GM12878 (cell line): ENCODE data around the gene UBE2J2. TPM values are rescaled to one million over a fixed set of nuclear protein-coding genes. Genes with fewer than 3 reads are reported as not detected.

Source experiments
- ASH2L ChIP-seq: fragments of 300-600, 200-600 bp; sonication (generic); IDR thresholded peaks from 2 replicates; pipeline ENCODE4 v1.6.1; 2017; ENCODE audit warnings: low read depth, mild to moderate bottlenecking, borderline replicate concordance
- BACH1 ChIP-seq: fragments of 450-650 bp; IDR thresholded peaks from 2 replicates; pipeline ENCODE4 v1.6.1; 2017; ENCODE audit warnings: mild to moderate bottlenecking, borderline replicate concordance
- CHD2 ChIP-seq: IDR thresholded peaks from 2 replicates; pipeline ENCODE4 v1.6.1; 2011; ENCODE audit warnings: low read depth, low read length, improper control_type of control experiment, borderline replicate concordance
- CTCF ChIP-seq, 3 experiments: IDR thresholded peaks in 2 of 3; conservative IDR thresholded peaks in 1 of 3; 2 replicates each; pipeline ENCODE4 v1.5.1; 2011; ENCODE audit warnings: low read depth in 3 of 3, low read length in 3 of 3, mild to moderate bottlenecking in 3 of 3, control low read depth in 2 of 3, moderate library complexity in 2 of 3, inconsistent platforms in 1 of 3, mixed read lengths in 1 of 3; ENCODE audit not compliant: control insufficient read depth in 2 of 3, insufficient read depth in 1 of 3; ENCODE audit errors: extremely low read depth in 1 of 3
- FOXK2 ChIP-seq: fragments of 450-650 bp; IDR thresholded peaks from 2 replicates; pipeline ENCODE4 v1.6.1; 2017; ENCODE audit warnings: mild to moderate bottlenecking, moderate library complexity
- HDAC6 ChIP-seq: fragments of 200-600 bp; sonication (generic); IDR thresholded peaks from one replicate; pipeline ENCODE4 v1.8.0; 2017; ENCODE audit warnings: antibody characterized with exemption; ENCODE audit not compliant: unreplicated experiment
- MTA3 ChIP-seq: IDR thresholded peaks from 2 replicates; pipeline ENCODE4 v1.6.1; 2012; ENCODE audit warnings: low read length, inconsistent platforms, borderline replicate concordance
- NFYB ChIP-seq: IDR thresholded peaks from 2 replicates; pipeline ENCODE4 v1.6.1; 2011; ENCODE audit warnings: low read depth, mild to moderate bottlenecking, low read length, improper control_type of control experiment, moderate library complexity; ENCODE audit not compliant: insufficient read depth
- NKRF ChIP-seq: fragments of 450-650 bp; conservative IDR thresholded peaks from 2 replicates; pipeline ENCODE4 v1.6.1; 2017; ENCODE audit warnings: mild to moderate bottlenecking, moderate library complexity
- NR2F1 ChIP-seq: fragments of 450-650 bp; conservative IDR thresholded peaks from 2 replicates; pipeline ENCODE4 v1.6.1; 2017; ENCODE audit warnings: mild to moderate bottlenecking
- PAX5 ChIP-seq: IDR thresholded peaks from 2 replicates; pipeline ENCODE4 v1.6.1; 2011; ENCODE audit warnings: low read depth, low read length, borderline replicate concordance
- POLR2A ChIP-seq: IDR thresholded peaks from 2 replicates; pipeline ENCODE4 v1.6.1; 2011; ENCODE audit warnings: low read depth, mild to moderate bottlenecking, low read length
- POU2F2 ChIP-seq: IDR thresholded peaks from 3 replicates; pipeline ENCODE4 v1.6.1; 2011; ENCODE audit warnings: low read depth, mild to moderate bottlenecking, low read length, borderline replicate concordance
- RBBP5 ChIP-seq: fragments of 200-600 bp; sonication (generic); conservative IDR thresholded peaks from 2 replicates; pipeline ENCODE4 v1.6.1; 2016
- RCOR1 ChIP-seq: conservative IDR thresholded peaks from 2 replicates; pipeline ENCODE4 v1.6.1; 2012; ENCODE audit warnings: low read depth, low read length, improper control_type of control experiment
- SIN3A ChIP-seq: IDR thresholded peaks from 2 replicates; pipeline ENCODE4 v1.6.1; 2012; ENCODE audit warnings: low read depth, low read length, improper control_type of control experiment
- SMC3 ChIP-seq: IDR thresholded peaks from 2 replicates; pipeline ENCODE4 v1.6.1; 2011; ENCODE audit warnings: low read length, improper control_type of control experiment, borderline replicate concordance
- SRF ChIP-seq, 2 experiments: IDR thresholded peaks; 2 replicates each; pipeline ENCODE4 v1.6.1; 2011; ENCODE audit warnings: low read depth in 2 of 2, low read length in 2 of 2, mild to moderate bottlenecking in 1 of 2, moderate library complexity in 1 of 2
- TAF1 ChIP-seq: IDR thresholded peaks from 2 replicates; pipeline ENCODE4 v1.6.1; 2011; ENCODE audit warnings: mild to moderate bottlenecking, low read depth, low read length, borderline replicate concordance
- TARDBP ChIP-seq: IDR thresholded peaks from 2 replicates; pipeline ENCODE4 v1.6.1; 2016; ENCODE audit warnings: borderline replicate concordance
- TCF12 ChIP-seq: IDR thresholded peaks from 2 replicates; pipeline ENCODE4 v1.6.1; 2011; ENCODE audit warnings: low read depth, mild to moderate bottlenecking, low read length
- ZNF217 ChIP-seq: fragments of 450-650 bp; IDR thresholded peaks from 2 replicates; pipeline ENCODE4 v1.6.1; 2017; ENCODE audit warnings: antibody characterized with exemption, mild to moderate bottlenecking
- ZNF274 ChIP-seq: IDR thresholded peaks from one replicate; pipeline ENCODE4 v1.8.0; 2011; ENCODE audit not compliant: insufficient read length, insufficient read depth
- ZNF687 ChIP-seq: fragments of 450-650 bp; IDR thresholded peaks from 2 replicates; pipeline ENCODE4 v1.6.1; 2017; ENCODE audit warnings: mild to moderate bottlenecking, moderate library complexity
- ZSCAN29 ChIP-seq: fragments of 450-650 bp; IDR thresholded peaks from 2 replicates; pipeline ENCODE4 v1.6.1; 2017; ENCODE audit warnings: mild to moderate bottlenecking, moderate library complexity
- polyA plus RNA-seq, 11 experiments: library from polyadenylated mRNA; depleted of rRNA in 4 of 11; unstranded in 6 of 11; stranded (reverse) in 5 of 11; fragments of >200 nt; fragmentation: Nextera tagmentation in 4 of 11; fragmentation: Illumina TruSeq in 1 of 11; extraction: Ambion mirVana in 4 of 11; extraction: Trizol in 1 of 11; gene quantifications; 1 replicate in 1 of 11; 2 replicates in 10 of 11; pipeline versions ENCODE4 v1.2.1 to v1.2.3, GENCODE V29; 2011 to 2016; ENCODE audit warnings: inconsistent platforms in 2 of 11, missing spikeins in 2 of 11, low read depth in 1 of 11
- total RNA-seq, 4 experiments: library from RNA; depleted of rRNA in 3 of 4; stranded (reverse); fragments of >200 nt in 3 of 4; fragmentation: Illumina TruSeq in 1 of 4; extraction: Trizol in 1 of 4; gene quantifications; 2 replicates each; pipeline versions ENCODE4 v1.2.1 to v1.2.3, GENCODE V29; 2013 to 2021

Gene UBE2J2
- total and polyA plus RNA-seq, 10 of the 15 experiments (the other 5 are each of a cell fraction or from before 2014, with no cell fraction given), result 0.72 to 70.5 (median 49.2) TPM

- TF ChIP-seq ASH2L (no peak), NKRF (no peak), SIN3A (no peak), CTCF (IDR thresholded peaks at IDR 0.05 in 2 of 3, conservative IDR thresholded peaks at IDR 0.05 in 1 of 3; ENCODE audit: control insufficient read depth in 2 of 3, extremely low read depth in 1 of 3, insufficient read depth in 1 of 3, low read depth in 3 of 3, low read length in 3 of 3) (peak; percentile 78 to 85 (median 79)), ZNF687 (no peak), BACH1 (no peak), TARDBP (no peak), TCF12 (0 out of 2 replicates have a peak, but pooled peaks have one; percentile 55), RCOR1 (no peak), TAF1 (no peak), SMC3 (peak; percentile 79), POU2F2 (no peak), NR2F1 (no peak), CHD2 (no peak), PAX5 (no peak), ZNF274 (no peak), ZSCAN29 (no peak), RBBP5 (no peak), SRF (IDR thresholded peaks at IDR 0.05; ENCODE audit: low read depth in 2 of 2, low read length in 2 of 2) (no peak), POLR2A (peak; percentile 60), MTA3 (no peak), ZNF217 (no peak), FOXK2 (no peak), NFYB (no peak), HDAC6 (no peak)
Measured at GRCh38 chr1:1291548-1292441, 18.1 kb upstream of the UBE2J2 start (continued).
